SU-DHL-6 (cell line): Measurements from ENCODE around the gene P2RY6.

ENCODE experiments used
- H2AFZ ChIP-seq: fragments of 200-600 bp; sonication (generic); 2 replicates; pipeline ENCODE4 v1.6.1; 2014; ENCODE audit warnings: low read depth, mild to moderate bottlenecking, moderate library complexity, mixed read lengths, antibody characterized with exemption, low read length; ENCODE audit not compliant: severe bottlenecking
- H3F3A ChIP-seq: fragments of 200-600 bp; shearing (Covaris generic); 2 replicates; pipeline ENCODE4 v1.6.0; 2016; ENCODE audit warnings: antibody characterized with exemption, mild to moderate bottlenecking; ENCODE audit not compliant: insufficient read depth
- H3K27ac ChIP-seq: fragments of 200-600 bp; sonication (generic); 2 replicates; pipeline ENCODE4 v1.5.1; 2016; ENCODE audit warnings: low read depth, mild to moderate bottlenecking, low read length, moderate library complexity, mixed read lengths
- H3K27me3 ChIP-seq: fragments of 200-600 bp; sonication (generic), shearing (Covaris generic); 2 replicates; pipeline ENCODE4 v1.6.0; 2014; ENCODE audit warnings: mild to moderate bottlenecking, low read length
- H3K36me3 ChIP-seq: fragments of 200-600 bp; sonication (generic); 2 replicates; pipeline ENCODE4 v1.6.1; 2014; ENCODE audit warnings: mild to moderate bottlenecking, low read length, mixed read lengths
- H3K4me2 ChIP-seq: fragments of 300-600, 200-600 bp; shearing (Covaris generic), sonication (generic); 2 replicates; pipeline ENCODE4 v1.6.0; 2014; ENCODE audit warnings: low read length, low read depth, mild to moderate bottlenecking; ENCODE audit not compliant: poor library complexity, severe bottlenecking
- H3K4me3 ChIP-seq: fragments of 200-600 bp; sonication (generic); 2 replicates; pipeline ENCODE4 v1.5.1; 2014; ENCODE audit warnings: antibody characterized with exemption, low read length, mild to moderate bottlenecking, mixed read lengths; ENCODE audit not compliant: insufficient read depth, poor library complexity, severe bottlenecking
- H3K79me2 ChIP-seq: fragments of 200-600 bp; sonication (generic); 2 replicates; pipeline ENCODE4 v1.6.1; 2014; ENCODE audit warnings: mild to moderate bottlenecking, low read length, moderate library complexity; ENCODE audit not compliant: insufficient read depth
- H3K9ac ChIP-seq: fragments of 200-600 bp; sonication (generic); 2 replicates; pipeline ENCODE4 v1.7.0; 2014; ENCODE audit warnings: mild to moderate bottlenecking, low read length
- H3K9me2 ChIP-seq: fragments of 200-600 bp; sonication (generic); replicated peaks from 2 replicates; pipeline ENCODE4 v1.6.1; 2014; ENCODE audit warnings: low read length; ENCODE audit not compliant: insufficient read depth
- H3K9me3 ChIP-seq: fragments of 200-600 bp; sonication (generic); 2 replicates; pipeline ENCODE4 v1.6.1; 2014; ENCODE audit warnings: low read length, mixed read lengths; ENCODE audit not compliant: insufficient read depth
- H4K20me1 ChIP-seq: fragments of 200-600 bp; sonication (generic); 2 replicates; pipeline ENCODE4 v1.6.1; 2014; ENCODE audit warnings: low read depth, mild to moderate bottlenecking, antibody characterized with exemption, low read length, moderate library complexity, mixed read lengths
- EZH2phosphoT487 ChIP-seq: fragments of 200-600 bp; sonication (generic), shearing (Covaris generic); conservative IDR thresholded peaks from 2 replicates; pipeline ENCODE4 v1.6.1; 2018; ENCODE audit warnings: mild to moderate bottlenecking, antibody characterized with exemption, low read length, moderate library complexity, mixed read lengths
- TF ChIP-seq, protein P1 (sequence below): fragments of 200-600 bp; sonication (generic); IDR thresholded peaks from one replicate; pipeline ENCODE4 v1.5.1; 2017; ENCODE audit warnings: antibody characterized with exemption, mild to moderate bottlenecking, low read length, moderate library complexity; ENCODE audit not compliant: insufficient read depth, poor library complexity, severe bottlenecking

P2RY6 gene

DNA sequence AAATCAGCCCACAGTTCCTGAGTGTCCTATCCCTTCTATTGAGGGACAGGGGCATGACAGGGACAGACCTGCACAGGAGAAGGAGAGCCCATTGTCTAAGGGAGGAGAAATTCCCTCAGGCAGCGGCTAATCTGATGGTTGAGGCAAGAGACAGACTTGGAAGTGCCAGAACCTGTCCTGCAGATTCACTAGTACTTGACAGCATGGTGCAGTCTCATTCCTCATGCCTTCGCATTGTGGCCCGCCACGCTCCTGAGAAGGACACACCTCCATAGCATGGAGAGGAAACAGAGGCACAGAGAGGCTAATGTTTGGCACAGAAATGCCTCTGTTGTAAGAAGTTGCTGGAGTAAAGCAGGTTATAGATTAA is 3.2 kb downstream of the P2RY6 start:
- Histone ChIP-seq H3K9me2 (no peaks in the 10 kb centered on the region), H3K79me2 (no peaks in the 10 kb centered on the region), H3K4me3 (no peak overlapping the region)

DNA sequence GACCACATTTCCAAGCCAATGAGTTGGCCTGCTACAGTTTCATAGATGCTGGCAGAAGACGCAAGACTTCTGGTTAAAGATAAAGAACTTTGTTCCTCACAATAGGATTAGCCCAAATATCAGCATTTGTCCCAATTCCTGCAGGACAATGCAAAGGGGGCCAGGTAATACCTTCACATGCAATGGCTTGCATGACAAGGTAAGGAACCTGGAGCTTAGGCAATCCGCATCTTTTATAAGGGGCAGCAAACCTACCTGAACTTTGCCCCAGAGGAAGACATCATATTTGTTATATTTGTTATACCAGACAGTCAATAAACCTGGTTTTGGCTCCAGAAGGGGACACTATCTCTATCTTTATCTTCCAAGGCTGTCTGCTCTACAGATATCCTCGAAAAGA is 5.3 kb downstream of the P2RY6 start:
- Histone ChIP-seq H3K4me2 (no peak overlapping the region), H3K4me3 (no peak overlapping the region), H3F3A (no peaks in the 10 kb centered on the region), H3K79me2 (no peaks in the 10 kb centered on the region), H3K27ac (no peak overlapping the region), H3K9me3 (no peaks in the 10 kb centered on the region), H3K36me3 (no peaks in the 10 kb centered on the region), H3K9me2 (no peaks in the 10 kb centered on the region), H4K20me1 (no peaks in the 10 kb centered on the region), H2AFZ (no peak overlapping the region), H3K27me3 (no peaks in the 10 kb centered on the region), H3K9ac (no peak overlapping the region)
- TF ChIP-seq EZH2phosphoT487, result no peak

More for the DNA sequence above, 3.2 kb downstream of the P2RY6 start:
- Histone ChIP-seq H3K27ac (no peak overlapping the region), H3K36me3 (no peaks in the 10 kb centered on the region), H2AFZ (no peak overlapping the region), H3K4me2 (no peak overlapping the region), H3K9me3 (no peaks in the 10 kb centered on the region), H3K9ac (no peak overlapping the region), H3F3A (no peaks in the 10 kb centered on the region), H4K20me1 (no peaks in the 10 kb centered on the region), H3K27me3 (no peaks in the 10 kb centered on the region)
- TF ChIP-seq EZH2phosphoT487, result no peak
- TF ChIP-seq, protein P1, sequence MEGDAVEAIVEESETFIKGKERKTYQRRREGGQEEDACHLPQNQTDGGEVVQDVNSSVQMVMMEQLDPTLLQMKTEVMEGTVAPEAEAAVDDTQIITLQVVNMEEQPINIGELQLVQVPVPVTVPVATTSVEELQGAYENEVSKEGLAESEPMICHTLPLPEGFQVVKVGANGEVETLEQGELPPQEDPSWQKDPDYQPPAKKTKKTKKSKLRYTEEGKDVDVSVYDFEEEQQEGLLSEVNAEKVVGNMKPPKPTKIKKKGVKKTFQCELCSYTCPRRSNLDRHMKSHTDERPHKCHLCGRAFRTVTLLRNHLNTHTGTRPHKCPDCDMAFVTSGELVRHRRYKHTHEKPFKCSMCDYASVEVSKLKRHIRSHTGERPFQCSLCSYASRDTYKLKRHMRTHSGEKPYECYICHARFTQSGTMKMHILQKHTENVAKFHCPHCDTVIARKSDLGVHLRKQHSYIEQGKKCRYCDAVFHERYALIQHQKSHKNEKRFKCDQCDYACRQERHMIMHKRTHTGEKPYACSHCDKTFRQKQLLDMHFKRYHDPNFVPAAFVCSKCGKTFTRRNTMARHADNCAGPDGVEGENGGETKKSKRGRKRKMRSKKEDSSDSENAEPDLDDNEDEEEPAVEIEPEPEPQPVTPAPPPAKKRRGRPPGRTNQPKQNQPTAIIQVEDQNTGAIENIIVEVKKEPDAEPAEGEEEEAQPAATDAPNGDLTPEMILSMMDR, result no peak

DNA sequence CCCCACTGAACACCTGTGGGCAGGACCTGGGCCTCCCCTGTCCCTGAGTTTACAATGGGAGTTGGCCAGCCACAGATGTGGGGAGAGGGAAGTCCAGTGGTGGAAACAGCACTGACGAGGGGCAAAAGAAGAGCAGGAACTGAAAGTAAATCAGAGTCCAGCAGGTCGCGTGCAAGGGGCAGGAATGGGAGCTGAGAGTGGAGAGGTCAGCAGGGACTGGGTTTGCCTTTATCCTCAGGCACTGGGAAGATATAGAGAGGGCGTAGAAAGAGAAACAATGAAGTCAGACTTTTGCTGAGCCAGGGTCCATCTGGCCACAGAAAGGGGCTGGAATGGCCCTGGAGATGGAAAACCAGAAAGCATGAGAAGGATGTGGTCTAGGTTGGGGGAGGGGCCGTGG is 8.5 kb downstream of the P2RY6 start:
- Histone ChIP-seq H3K9me2 (no peaks in the 10 kb centered on the region), H3K79me2 (no peaks in the 10 kb centered on the region), H3K27me3 (no peaks in the 10 kb centered on the region), H3K36me3 (no peaks in the 10 kb centered on the region), H3K27ac (no peak overlapping the region), H3K4me2 (no peak overlapping the region), H4K20me1 (no peaks in the 10 kb centered on the region), H3K9ac (no peak overlapping the region), H3K4me3 (no peak overlapping the region), H3K9me3 (no peaks in the 10 kb centered on the region), H2AFZ (no peak overlapping the region), H3F3A (no peaks in the 10 kb centered on the region)
- no peak for TF ChIP-seq EZH2phosphoT487
- TF ChIP-seq, protein P1, result no peak

DNA sequence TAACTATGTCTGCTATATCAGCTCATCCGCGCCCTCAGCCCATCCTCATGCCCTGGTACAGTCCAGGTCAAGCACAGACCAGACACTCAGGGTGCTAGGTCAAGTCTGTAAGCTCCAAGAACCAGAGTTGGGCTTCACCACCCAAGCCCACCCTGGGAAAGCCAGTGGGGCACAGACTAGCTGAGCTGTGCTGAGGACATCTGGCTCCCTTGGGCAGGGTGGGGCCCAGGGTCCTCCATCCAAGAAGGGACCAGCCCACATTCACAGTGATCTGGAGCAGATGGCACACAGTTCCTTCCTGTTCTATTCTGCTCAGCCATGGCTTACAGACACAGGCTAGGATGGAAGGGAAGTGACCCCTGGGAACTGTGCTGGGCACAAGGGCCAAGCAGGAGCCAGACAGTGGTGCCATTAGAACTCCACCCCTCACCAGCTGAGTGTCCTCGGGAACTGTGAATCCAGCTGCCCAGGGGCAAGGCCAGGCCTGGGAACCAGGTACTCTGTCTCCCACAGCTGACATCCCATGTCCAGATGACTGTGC is 9.1 kb downstream of the P2RY6 start:
- Histone ChIP-seq H3K4me3 (no peak overlapping the region), H3F3A (no peaks in the 10 kb centered on the region), H3K9ac (no peak overlapping the region)

More for the DNA sequence above, 9.1 kb downstream of the P2RY6 start:
- H3K9me3 ChIP-seq, result no peaks in the 10 kb centered on the region
- no peak overlapping the region for H3K4me2 ChIP-seq
- no peaks in the 10 kb centered on the region for H3K36me3 ChIP-seq
- TF ChIP-seq, protein P1, result no peak
- TF ChIP-seq EZH2phosphoT487, result no peak
- H3K27me3 ChIP-seq, result no peaks in the 10 kb centered on the region
- H2AFZ ChIP-seq, result no peak overlapping the region
- H3K27ac ChIP-seq, result no peak overlapping the region
- H4K20me1 ChIP-seq, result no peaks in the 10 kb centered on the region
- H3K9me2 ChIP-seq, result no peaks in the 10 kb centered on the region
- no peaks in the 10 kb centered on the region for H3K79me2 ChIP-seq
